Left ventricle myocardium inferior (tissue), 1 donor: ENCODE data around the gene HOOK2. TPM values are rescaled to one million over a fixed set of nuclear protein-coding genes. Genes with fewer than 3 reads are reported as not detected.

Experiments
- DNase-seq: peaks from one replicate; pipeline ENCODE4 v3.0.0-alpha.2; 2020
- H3K27ac ChIP-seq: fragments of 200-600 bp; replicated peaks from 2 replicates; pipeline ENCODE4 v1.8.0; 2021
- H3K27me3 ChIP-seq: fragments of 200-600 bp; 2 replicates; pipeline ENCODE4 v1.8.0; 2021; ENCODE audit warnings: low read depth
- H3K36me3 ChIP-seq: fragments of 200-600 bp; 2 replicates; pipeline ENCODE4 v1.8.0; 2021
- H3K4me1 ChIP-seq: fragments of 200-600 bp; 2 replicates; pipeline ENCODE4 v1.8.0; 2021
- H3K4me3 ChIP-seq: fragments of 200-600 bp; 2 replicates; pipeline ENCODE4 v1.8.0; 2021; ENCODE audit warnings: mild to moderate bottlenecking, moderate library complexity
- H3K9me3 ChIP-seq: fragments of 200-600 bp; replicated peaks from 2 replicates; pipeline ENCODE4 v1.8.0; 2021
- CTCF ChIP-seq: fragments of 200-600 bp; IDR thresholded peaks from 2 replicates; pipeline ENCODE4 v1.8.0; 2021; ENCODE audit warnings: antibody characterized with exemption, mild to moderate bottlenecking, borderline replicate concordance
- intact Hi-C: fragments of 100-400 bp; cut with micrococcal nuclease; formaldehyde crosslinking; loops from one replicate; pipeline ENCODE4 v1.11.0; 2022
- total RNA-seq: library from RNA; stranded (reverse); fragmentation: NEBNext Ultra II Directional; extraction: Animal tissue kit (Norgen Biotek cat#: 25700); gene quantifications from one replicate; pipeline ENCODE4 v1.2.1, GENCODE V29; 2021
- donor health status: DM: no; HTN: yes; CAD: no; lungs with severe emphysema.

Gene HOOK2
- total RNA-seq, 1 donor from 2014 or later = 66.3 TPM

GRCh38 chr19:12752056-12752781 lies 23.1 kb downstream of the HOOK2 start:
- no peak for TF ChIP-seq CTCF
- H3K9me3 ChIP-seq = peaks cover 8% of the 10 kb centered on the region
- peaks cover 75% of the 10 kb centered on the region for H3K27me3 ChIP-seq
- no peak for DNase-seq
- H3K4me3 ChIP-seq = no peak overlapping the region
- peaks cover 2% of the 10 kb centered on the region for H3K4me1 ChIP-seq
- H3K36me3 ChIP-seq = peaks cover 12% of the 10 kb centered on the region
- intact Hi-C loops = no loop called here
- H3K27ac ChIP-seq = no peak overlapping the region

GRCh38 chr19:12751635-12752034 lies 23.7 kb downstream of the HOOK2 start, which contains the start of gene BEST2:
Gene BEST2 (plus strand): TSS chr19:12751791. CDS start chr19:12752593, 802 bp downstream.
- H3K4me3 ChIP-seq = no peak within 1 kb of the TSS
- DNase-seq = no peak
- TF ChIP-seq CTCF = no peak
- peaks cover 8% of the 10 kb centered on the region for H3K9me3 ChIP-seq
- H3K27ac ChIP-seq = no peak within 1 kb of the TSS
- peaks cover 18% of the 10 kb centered on the region for H3K36me3 ChIP-seq
- H3K4me1 ChIP-seq = no peaks in the 10 kb centered on the region
- H3K27me3 ChIP-seq = peaks cover 75% of the 10 kb centered on the region
- intact Hi-C loops = no loop called here

- no peak for DNase-seq
- Histone ChIP-seq H3K27me3 (peaks cover 73% of the 10 kb centered on the region), H3K27ac (no peak overlapping the region), H3K4me3 (no peak overlapping the region), H3K9me3 (peaks cover 8% of the 10 kb centered on the region), H3K4me1 (no peaks in the 10 kb centered on the region), H3K36me3 (peaks cover 26% of the 10 kb centered on the region)
- intact Hi-C loops = no loop called here
- TF ChIP-seq CTCF = no peak
Measured at GRCh38 chr19:12750851-12751250, 24.5 kb downstream of the HOOK2 start.

GRCh38 chr19:12749938-12750521 lies 25.3 kb downstream of the HOOK2 start:
- TF ChIP-seq CTCF = no peak
- intact Hi-C loops = no loop called here

GRCh38 chr19:12748489-12748888 lies 26.9 kb downstream of the HOOK2 start:
- Histone ChIP-seq H3K36me3 (peaks cover 45% of the 10 kb centered on the region), H3K4me1 (no peaks in the 10 kb centered on the region), H3K27ac (no peak overlapping the region), H3K4me3 (no peak overlapping the region), H3K27me3 (peaks cover 53% of the 10 kb centered on the region), H3K9me3 (peaks cover 8% of the 10 kb centered on the region)
- intact Hi-C loops = no loop called here
- no peak for DNase-seq
- no peak for TF ChIP-seq CTCF

More at GRCh38 chr19:12749938-12750521, 25.3 kb downstream of the HOOK2 start:
- Histone ChIP-seq H3K9me3 (peaks cover 8% of the 10 kb centered on the region), H3K27ac (no peak overlapping the region), H3K4me3 (no peak overlapping the region), H3K36me3 (peaks cover 34% of the 10 kb centered on the region), H3K27me3 (peaks cover 68% of the 10 kb centered on the region), H3K4me1 (no peaks in the 10 kb centered on the region)
- DNase-seq = no peak
